Measurements from ENCODE around the gene MRPL57.

DNA sequence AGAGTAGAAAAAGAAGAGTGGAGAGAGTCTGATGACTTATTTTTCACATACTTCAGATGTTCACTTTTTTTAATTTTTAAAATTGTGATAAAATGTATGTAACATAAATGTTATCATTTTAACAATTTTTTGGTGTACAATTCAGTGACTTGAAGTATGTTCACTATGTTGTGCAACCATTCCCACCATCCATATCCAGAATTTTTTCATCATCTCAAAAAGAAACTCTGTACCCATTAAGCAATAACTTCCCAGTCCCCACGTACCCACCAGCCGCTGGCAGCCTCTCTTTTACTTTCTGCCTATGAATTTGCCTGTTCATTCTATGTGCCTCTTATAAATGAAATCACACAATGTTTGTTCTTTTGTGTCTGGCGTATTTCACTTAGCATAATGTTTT, 43.4 kb upstream of the MRPL57 start:
- TF ChIP-seq POLR2A (IDR thresholded peaks at IDR 0.05) = no peak
- TF ChIP-seq, protein P1, sequence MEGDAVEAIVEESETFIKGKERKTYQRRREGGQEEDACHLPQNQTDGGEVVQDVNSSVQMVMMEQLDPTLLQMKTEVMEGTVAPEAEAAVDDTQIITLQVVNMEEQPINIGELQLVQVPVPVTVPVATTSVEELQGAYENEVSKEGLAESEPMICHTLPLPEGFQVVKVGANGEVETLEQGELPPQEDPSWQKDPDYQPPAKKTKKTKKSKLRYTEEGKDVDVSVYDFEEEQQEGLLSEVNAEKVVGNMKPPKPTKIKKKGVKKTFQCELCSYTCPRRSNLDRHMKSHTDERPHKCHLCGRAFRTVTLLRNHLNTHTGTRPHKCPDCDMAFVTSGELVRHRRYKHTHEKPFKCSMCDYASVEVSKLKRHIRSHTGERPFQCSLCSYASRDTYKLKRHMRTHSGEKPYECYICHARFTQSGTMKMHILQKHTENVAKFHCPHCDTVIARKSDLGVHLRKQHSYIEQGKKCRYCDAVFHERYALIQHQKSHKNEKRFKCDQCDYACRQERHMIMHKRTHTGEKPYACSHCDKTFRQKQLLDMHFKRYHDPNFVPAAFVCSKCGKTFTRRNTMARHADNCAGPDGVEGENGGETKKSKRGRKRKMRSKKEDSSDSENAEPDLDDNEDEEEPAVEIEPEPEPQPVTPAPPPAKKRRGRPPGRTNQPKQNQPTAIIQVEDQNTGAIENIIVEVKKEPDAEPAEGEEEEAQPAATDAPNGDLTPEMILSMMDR (IDR thresholded peaks at IDR 0.05) = no peak
